ENCODE data around the gene HOXA2.

HOXA2 gene

DNA sequence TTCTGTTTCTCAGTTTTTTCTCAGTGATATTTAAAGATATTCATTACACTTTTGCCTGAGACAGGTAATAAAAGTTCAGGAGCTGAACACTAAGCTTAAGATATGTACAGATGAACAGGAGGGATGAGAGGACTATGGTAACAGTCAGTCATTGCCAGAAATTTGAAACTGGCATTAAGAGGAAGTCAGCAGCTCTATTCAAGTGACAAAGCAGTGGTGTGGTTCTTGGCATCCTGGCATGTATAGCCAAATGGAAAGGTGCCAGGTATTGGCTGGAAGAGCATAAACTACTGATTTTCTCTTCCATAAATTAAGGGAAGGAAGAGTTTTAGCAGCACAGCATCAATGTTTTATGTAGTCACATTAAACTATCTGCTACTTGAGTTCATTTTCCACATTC, 29.4 kb downstream of the HOXA2 start:
- no peak for FAIRE-seq

- FAIRE-seq = no peak
Observed at GRCh38 chr7:27071622-27072390, 30.7 kb downstream of the HOXA2 start.

- no peak for FAIRE-seq
Observed at GRCh38 chr7:27068259-27068658, 34.2 kb downstream of the HOXA2 start.

GRCh38 chr7:27066148-27066547, 36.3 kb downstream of the HOXA2 start:
- no peak for FAIRE-seq

DNA sequence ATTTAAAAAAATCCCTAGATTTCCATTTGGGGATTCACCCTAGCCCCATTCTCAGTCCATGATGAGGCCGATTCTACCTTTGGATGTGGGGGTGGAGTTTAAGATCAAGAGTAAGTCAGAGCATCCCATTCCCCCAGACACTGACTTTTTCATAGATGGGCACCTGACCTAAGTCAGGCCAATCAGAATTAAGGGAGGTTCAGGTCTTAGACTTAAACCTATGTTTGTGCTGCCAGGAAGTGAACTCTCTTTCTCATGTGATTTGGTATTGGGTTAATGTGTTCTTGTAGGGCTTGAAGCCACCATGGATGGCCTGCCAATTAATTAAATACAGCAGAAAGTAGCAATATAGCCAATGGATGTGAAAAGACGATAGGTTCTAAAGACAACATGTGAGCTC, 36.8 kb downstream of the HOXA2 start:
- FAIRE-seq = no peak

GRCh38 chr7:27064661-27065060, 37.8 kb downstream of the HOXA2 start:
- FAIRE-seq = no peak

- no peak for FAIRE-seq
Observed at GRCh38 chr7:27064159-27064558, 38.3 kb downstream of the HOXA2 start.

- no peak for FAIRE-seq
Observed at GRCh38 chr7:27062946-27063345, 39.5 kb downstream of the HOXA2 start.

DNA sequence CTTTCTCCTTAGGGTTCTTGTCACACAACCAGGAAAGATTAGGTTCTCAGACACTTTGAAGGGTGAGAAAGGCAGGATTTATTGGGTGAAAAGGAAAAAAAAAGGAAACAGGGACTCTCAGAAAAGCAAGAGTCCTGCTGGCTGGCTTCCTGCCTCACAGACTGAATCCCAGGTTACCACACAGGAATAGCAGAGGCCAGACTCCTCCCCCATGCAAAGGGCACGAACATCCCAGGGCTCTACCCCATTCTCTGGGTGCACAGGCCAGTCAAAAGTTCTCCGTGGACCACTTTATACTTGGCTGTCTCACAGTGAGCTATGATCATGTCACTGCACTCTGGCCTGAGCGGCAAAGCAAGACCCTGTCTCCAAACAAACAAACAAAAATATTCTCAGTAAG, 49.3 kb downstream of the HOXA2 start:
- FAIRE-seq = no peak

GRCh38 chr7:27051451-27051850, 51.0 kb downstream of the HOXA2 start:
- no peak for FAIRE-seq

All from colon (tissue), 2 donors.